HCT116 (cell line): ENCODE data around the gene GGT5. TPM values are rescaled to one million over a fixed set of nuclear protein-coding genes. Genes with fewer than 3 reads are reported as not detected.
A peak's percentile ranks its signal among the peaks of the same experiment; 100 is the strongest.

ENCODE experiments used
- ATAC-seq: fragments of 200-7000 bp; cut with Tn5 transposase; 2 replicates; pipeline ENCODE4 v1.9.1; 2020; ENCODE audit warnings: mild to moderate bottlenecking, moderate library complexity
- BruUV-seq: library from RNA; stranded (reverse); fragments of 400-500 nt; replicated peaks from 2 replicates; lab custom pipeline; 2021; lab: Mats Ljungman, UMichigan
- CTCF ChIA-PET: fragments of 300-600 bp; sonication (Branson Sonifier 250); formaldehyde crosslinking; loops from one replicate; lab custom pipeline; 2021; ENCODE audit warnings: antibody characterized with exemption; lab: Charles Lee
- POLR2A ChIA-PET: fragments of 300-600, 350-600 bp; sonication (Branson Sonifier 250); formaldehyde crosslinking; loops from one replicate; lab custom pipeline; 2021; ENCODE audit warnings: antibody characterized with exemption; lab: Charles Lee
- RAD21 ChIA-PET, 2 experiments: fragments of 300-600 bp; sonication (Branson Sonifier 250); formaldehyde crosslinking; loops; one replicate each; lab custom pipeline; 2023; ENCODE audit warnings: low total read pairs in 2 of 2; ENCODE audit not compliant: uncharacterized antibody in 2 of 2, unreplicated experiment in 2 of 2, low non-redundant PET in 1 of 2; lab: Charles Lee
- DNase-seq: peaks from one replicate; pipeline ENCODE4 v3.0.0-alpha.2; 2010; ENCODE audit warnings: low read depth, low spot score
- H2AFZ ChIP-seq: fragments of 200-600 bp; shearing (Covaris generic), sonication (generic); 2 replicates; pipeline ENCODE4 v1.6.1; 2017; ENCODE audit warnings: low read depth, mixed run types, mixed read lengths, antibody characterized with exemption, low read length; ENCODE audit not compliant: poor library complexity, severe bottlenecking
- H3K27ac ChIP-seq: 2 replicates; pipeline ENCODE4 v1.5.1; 2012; ENCODE audit warnings: low read depth, low read length
- H3K27me3 ChIP-seq: fragments of 200-600 bp; sonication (generic); 2 replicates; pipeline ENCODE4 v1.6.1; 2016; ENCODE audit warnings: mixed run types, low read length, mixed read lengths; ENCODE audit not compliant: insufficient read depth
- H3K36me3 ChIP-seq, 2 experiments: fragments of 200-500 bp in 1 of 2; fragments of 200-600 bp in 1 of 2; sonication (Bioruptor generic) in 1 of 2; sonication (generic) in 1 of 2; 2 replicates each; pipeline versions ENCODE4 v1.5.1 to v1.6.1; 2014 to 2016; ENCODE audit warnings: low read length in 2 of 2, inconsistent platforms in 1 of 2, mixed read lengths in 1 of 2, mixed run types in 1 of 2; ENCODE audit not compliant: insufficient read depth in 2 of 2, control insufficient read depth in 1 of 2
- H3K4me1 ChIP-seq, 2 experiments: fragments of 200-600 bp in 1 of 2; sonication (generic) in 1 of 2; 2 replicates each; pipeline versions ENCODE4 v1.5.1 to v1.6.1; 2012 to 2017; ENCODE audit warnings: low read length in 2 of 2, inconsistent platforms in 1 of 2, mild to moderate bottlenecking in 1 of 2, mixed read lengths in 1 of 2, mixed run types in 1 of 2, moderate library complexity in 1 of 2; ENCODE audit not compliant: insufficient read depth in 2 of 2, control insufficient read depth in 1 of 2
- H3K4me2 ChIP-seq: fragments of 200-600 bp; sonication (generic); 2 replicates; pipeline ENCODE4 v1.6.1; 2017; ENCODE audit warnings: mixed run types, low read length, mixed read lengths
- H3K4me3 ChIP-seq, 2 experiments: fragments of 200-600 bp in 1 of 2; sonication (generic) in 1 of 2; replicated peaks in 1 of 2; 2 replicates each; pipeline ENCODE4 v1.5.1; 2011 to 2016; ENCODE audit warnings: low read length in 2 of 2, control low read depth in 1 of 2, low read depth in 1 of 2, mild to moderate bottlenecking in 1 of 2, mixed read lengths in 1 of 2, mixed run types in 1 of 2
- H3K79me2 ChIP-seq: fragments of 200-600 bp; sonication (generic); 2 replicates; pipeline ENCODE4 v1.6.1; 2017; ENCODE audit warnings: mild to moderate bottlenecking, mixed run types, low read length, moderate library complexity, mixed read lengths; ENCODE audit not compliant: insufficient read depth
- H3K9ac ChIP-seq: fragments of 200-600 bp; sonication (generic); 2 replicates; pipeline ENCODE4 v1.6.1; 2016; ENCODE audit warnings: low read length, mixed read lengths
- H3K9me2 ChIP-seq: fragments of 200-600 bp; sonication (generic), shearing (Covaris generic); 2 replicates; pipeline ENCODE4 v1.6.1; 2017; ENCODE audit warnings: mixed run types, mild to moderate bottlenecking, moderate library complexity; ENCODE audit not compliant: insufficient read depth
- H3K9me3 ChIP-seq, 2 experiments: fragments of 200-500 bp in 1 of 2; fragments of 200-600 bp in 1 of 2; sonication (Bioruptor generic) in 1 of 2; sonication (generic) in 1 of 2; 2 replicates each; pipeline ENCODE4 v1.6.1; 2014 to 2017; ENCODE audit warnings: low read length in 2 of 2, mixed read lengths in 2 of 2, inconsistent platforms in 1 of 2, low read depth in 1 of 2, mild to moderate bottlenecking in 1 of 2, mixed run types in 1 of 2, moderate library complexity in 1 of 2; ENCODE audit not compliant: control insufficient read depth in 1 of 2, insufficient read depth in 1 of 2
- H4K20me1 ChIP-seq: fragments of 200-600 bp; sonication (generic), shearing (Covaris generic); 2 replicates; pipeline ENCODE4 v1.6.1; 2017; ENCODE audit warnings: mixed run types, mild to moderate bottlenecking, moderate library complexity; ENCODE audit not compliant: insufficient read depth
- CBX3 ChIP-seq: IDR thresholded peaks from 2 replicates; pipeline ENCODE4 v1.6.1; 2012; ENCODE audit warnings: low read depth
- CEBPB ChIP-seq: IDR thresholded peaks from 2 replicates; pipeline ENCODE4 v1.6.1; 2012; ENCODE audit warnings: low read depth
- EGR1 ChIP-seq: IDR thresholded peaks from 2 replicates; pipeline ENCODE4 v1.6.1; 2012; ENCODE audit warnings: low read depth
- ELF1 ChIP-seq: IDR thresholded peaks from 2 replicates; pipeline ENCODE4 v1.6.1; 2012; ENCODE audit warnings: low read depth, borderline replicate concordance
- EZH2 ChIP-seq: fragments of 200-600 bp; sonication (generic); IDR thresholded peaks from 2 replicates; pipeline ENCODE4 v1.6.1; 2017; ENCODE audit warnings: antibody characterized with exemption, mixed run types
- FOSL1 ChIP-seq: IDR thresholded peaks from 2 replicates; pipeline ENCODE4 v1.6.1; 2012; ENCODE audit warnings: low read depth
- POLR2A ChIP-seq: IDR thresholded peaks from 2 replicates; pipeline ENCODE4 v1.7.0; 2011; ENCODE audit warnings: borderline replicate concordance; ENCODE audit not compliant: insufficient read depth, insufficient read length; ENCODE audit errors: extremely low read depth
- RAD21 ChIP-seq: IDR thresholded peaks from 2 replicates; pipeline ENCODE4 v1.6.1; 2012; ENCODE audit warnings: low read depth, mild to moderate bottlenecking
- SIN3A ChIP-seq: IDR thresholded peaks from 2 replicates; pipeline ENCODE4 v1.6.1; 2012; ENCODE audit warnings: low read depth
- SP1 ChIP-seq: IDR thresholded peaks from 2 replicates; pipeline ENCODE4 v1.6.1; 2012; ENCODE audit warnings: low read depth
- YY1 ChIP-seq: IDR thresholded peaks from 2 replicates; pipeline ENCODE4 v1.6.1; 2011; ENCODE audit warnings: low read length, low read depth, moderate library complexity, mild to moderate bottlenecking; ENCODE audit not compliant: insufficient replicate concordance; ENCODE audit errors: extremely low read depth
- ZNF274 ChIP-seq: fragments of 200-500 bp; sonication (Bioruptor generic); IDR thresholded peaks from 2 replicates; pipeline ENCODE4 v1.6.1; 2014; ENCODE audit warnings: mild to moderate bottlenecking, low read depth, low read length, inconsistent platforms
- intact Hi-C: fragments of 100-400 bp; cut with micrococcal nuclease; formaldehyde crosslinking; loops from 2 replicates; pipeline ENCODE4 v1.10.0; 2022
- total RNA-seq: library from RNA; stranded (reverse); gene quantifications from one replicate; pipeline ENCODE4 v1.2.1, GENCODE V29; 2021; ENCODE audit not compliant: unreplicated experiment
- TF ChIP-seq, protein P1 (sequence below): IDR thresholded peaks from 2 replicates; pipeline ENCODE4 v1.6.1; 2012; ENCODE audit warnings: low read depth
- TF ChIP-seq, protein P2 (sequence below): IDR thresholded peaks from 2 replicates; pipeline ENCODE4 v1.6.1; 2012

Gene GGT5
- total RNA-seq, 1 experiment from 2014 or later = 0.57 TPM

DNA sequence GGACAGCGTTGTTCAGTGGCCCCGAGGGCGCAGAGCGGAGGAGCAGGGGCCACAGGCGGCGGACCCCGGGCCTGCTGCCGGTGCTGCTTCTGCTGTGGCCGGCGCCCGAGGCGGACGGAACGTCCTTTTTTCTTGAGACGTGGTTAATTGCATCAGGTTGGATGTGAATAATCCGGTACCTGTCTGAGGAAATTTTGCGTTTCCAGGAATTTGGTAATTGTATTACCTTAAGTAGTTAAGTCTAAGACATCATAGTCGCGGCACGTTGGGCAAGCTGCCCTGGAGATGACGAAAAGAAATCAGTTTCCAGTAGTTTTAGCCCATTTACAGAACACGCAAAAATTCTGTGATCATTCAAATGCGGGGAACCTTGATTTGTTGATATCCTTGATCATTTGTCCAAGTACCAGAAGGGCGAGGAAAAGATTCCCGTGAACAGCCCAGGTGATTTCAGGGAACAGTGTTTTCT is 26.5 kb upstream of the GGT5 start:
- no peaks in the 10 kb centered on the region for H4K20me1 ChIP-seq
- no peak for ATAC-seq
- no peak for DNase-seq

More for the DNA sequence above, 26.5 kb upstream of the GGT5 start:
- ChIA-PET RAD21 (no interaction called here), POLR2A (no interaction called here), CTCF (no interaction called here)
- Histone ChIP-seq H3K4me3 (peak overlapping the region; percentile 93 to 97), H2AFZ (no peak overlapping the region), H3K9ac (peak overlapping the region; percentile 92), H3K9me3 (no peaks in the 10 kb centered on the region), H3K27ac (peak overlapping the region; percentile 87), H3K36me3 (no peaks in the 10 kb centered on the region), H3K4me1 (peaks cover 19 to 31% of the 10 kb centered on the region in 2 experiments), H3K4me2 (peak overlapping the region; percentile 76), H3K9me2 (no peaks in the 10 kb centered on the region), H3K79me2 (peaks cover 57% of the 10 kb centered on the region), H3K27me3 (no peaks in the 10 kb centered on the region)
- no TSS peak for BruUV-seq
- TF ChIP-seq CBX3 (no peak), SP1 (no peak), YY1 (no peak), EZH2 (no peak), CEBPB (no peak), FOSL1 (no peak), ELF1 (no peak), RAD21 (no peak), ZNF274 (no peak), SIN3A (no peak), POLR2A (no peak), EGR1 (no peak)
- TF ChIP-seq, protein P1, sequence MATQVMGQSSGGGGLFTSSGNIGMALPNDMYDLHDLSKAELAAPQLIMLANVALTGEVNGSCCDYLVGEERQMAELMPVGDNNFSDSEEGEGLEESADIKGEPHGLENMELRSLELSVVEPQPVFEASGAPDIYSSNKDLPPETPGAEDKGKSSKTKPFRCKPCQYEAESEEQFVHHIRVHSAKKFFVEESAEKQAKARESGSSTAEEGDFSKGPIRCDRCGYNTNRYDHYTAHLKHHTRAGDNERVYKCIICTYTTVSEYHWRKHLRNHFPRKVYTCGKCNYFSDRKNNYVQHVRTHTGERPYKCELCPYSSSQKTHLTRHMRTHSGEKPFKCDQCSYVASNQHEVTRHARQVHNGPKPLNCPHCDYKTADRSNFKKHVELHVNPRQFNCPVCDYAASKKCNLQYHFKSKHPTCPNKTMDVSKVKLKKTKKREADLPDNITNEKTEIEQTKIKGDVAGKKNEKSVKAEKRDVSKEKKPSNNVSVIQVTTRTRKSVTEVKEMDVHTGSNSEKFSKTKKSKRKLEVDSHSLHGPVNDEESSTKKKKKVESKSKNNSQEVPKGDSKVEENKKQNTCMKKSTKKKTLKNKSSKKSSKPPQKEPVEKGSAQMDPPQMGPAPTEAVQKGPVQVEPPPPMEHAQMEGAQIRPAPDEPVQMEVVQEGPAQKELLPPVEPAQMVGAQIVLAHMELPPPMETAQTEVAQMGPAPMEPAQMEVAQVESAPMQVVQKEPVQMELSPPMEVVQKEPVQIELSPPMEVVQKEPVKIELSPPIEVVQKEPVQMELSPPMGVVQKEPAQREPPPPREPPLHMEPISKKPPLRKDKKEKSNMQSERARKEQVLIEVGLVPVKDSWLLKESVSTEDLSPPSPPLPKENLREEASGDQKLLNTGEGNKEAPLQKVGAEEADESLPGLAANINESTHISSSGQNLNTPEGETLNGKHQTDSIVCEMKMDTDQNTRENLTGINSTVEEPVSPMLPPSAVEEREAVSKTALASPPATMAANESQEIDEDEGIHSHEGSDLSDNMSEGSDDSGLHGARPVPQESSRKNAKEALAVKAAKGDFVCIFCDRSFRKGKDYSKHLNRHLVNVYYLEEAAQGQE = no peak
- TF ChIP-seq, protein P2, sequence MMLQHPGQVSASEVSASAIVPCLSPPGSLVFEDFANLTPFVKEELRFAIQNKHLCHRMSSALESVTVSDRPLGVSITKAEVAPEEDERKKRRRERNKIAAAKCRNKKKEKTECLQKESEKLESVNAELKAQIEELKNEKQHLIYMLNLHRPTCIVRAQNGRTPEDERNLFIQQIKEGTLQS = no peak
- intact Hi-C loops = loop anchor here (5.0 kb wide), 1 partner anchor 256 kb away; no protein-coding TSS in a partner anchor
